Measurements from ENCODE around the gene TRMU.

The TRMU gene

DNA sequence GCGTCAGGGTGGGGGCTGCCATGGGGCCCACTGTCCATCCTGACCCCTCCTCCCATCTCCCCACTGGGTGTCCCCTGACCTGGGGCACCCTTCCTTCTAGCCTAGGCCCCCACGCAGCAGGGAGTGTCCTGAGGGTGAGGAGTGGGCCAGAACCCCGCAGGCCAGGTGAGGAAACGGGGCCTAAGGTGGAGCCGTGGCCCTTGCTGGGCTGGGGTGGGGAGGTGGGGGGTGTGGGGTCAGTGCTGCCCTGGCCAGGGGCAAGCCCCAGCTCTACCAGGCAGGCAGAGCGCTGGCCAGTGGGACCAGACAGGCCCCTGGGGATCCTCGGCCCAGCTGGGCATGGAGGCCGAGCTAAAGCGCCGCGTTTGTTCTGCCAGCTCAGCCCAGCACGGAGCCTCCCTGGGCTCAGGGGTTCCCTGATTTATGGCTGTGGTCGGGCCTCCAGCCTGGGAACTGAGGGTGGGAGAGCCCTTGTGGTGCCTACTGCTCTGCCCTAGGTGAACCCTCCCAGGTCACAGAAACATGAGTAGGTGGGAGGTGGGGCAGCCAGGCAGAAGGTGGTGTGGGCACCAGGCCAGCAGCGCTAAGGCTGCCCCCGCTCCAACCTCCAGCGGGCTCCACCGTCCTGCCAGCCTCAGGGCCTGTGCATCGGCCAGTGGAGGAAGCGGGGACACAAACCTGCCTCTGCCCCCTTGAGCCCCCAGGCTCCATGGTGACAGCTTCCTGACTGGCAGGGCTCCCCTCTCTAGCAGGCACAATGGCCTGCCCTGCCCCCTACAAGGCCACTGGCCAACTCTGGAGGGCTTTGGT is 22.4 kb downstream of the TRMU start:
- no peak for DNase-seq

DNA sequence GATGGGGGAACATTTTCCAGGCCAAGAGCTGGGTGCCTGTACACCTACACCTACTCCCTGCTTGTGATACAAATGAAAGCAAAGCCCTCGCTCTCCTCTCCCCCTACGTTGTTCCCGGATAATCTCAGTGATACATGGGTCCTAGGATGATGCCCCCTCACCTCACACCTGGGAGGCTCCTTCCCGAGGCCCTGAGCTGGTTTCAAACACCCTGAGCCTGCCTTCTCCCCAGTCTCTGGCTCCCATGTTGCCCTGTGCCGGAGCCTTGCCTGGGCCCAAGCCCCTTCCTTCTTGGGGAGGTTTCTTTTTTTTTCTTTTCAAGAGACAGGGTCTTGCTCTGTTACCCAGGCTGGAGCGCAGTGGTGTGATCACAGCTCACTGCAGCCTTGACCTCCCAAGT is 23.3 kb downstream of the TRMU start:
- DNase-seq: no peak

DNA sequence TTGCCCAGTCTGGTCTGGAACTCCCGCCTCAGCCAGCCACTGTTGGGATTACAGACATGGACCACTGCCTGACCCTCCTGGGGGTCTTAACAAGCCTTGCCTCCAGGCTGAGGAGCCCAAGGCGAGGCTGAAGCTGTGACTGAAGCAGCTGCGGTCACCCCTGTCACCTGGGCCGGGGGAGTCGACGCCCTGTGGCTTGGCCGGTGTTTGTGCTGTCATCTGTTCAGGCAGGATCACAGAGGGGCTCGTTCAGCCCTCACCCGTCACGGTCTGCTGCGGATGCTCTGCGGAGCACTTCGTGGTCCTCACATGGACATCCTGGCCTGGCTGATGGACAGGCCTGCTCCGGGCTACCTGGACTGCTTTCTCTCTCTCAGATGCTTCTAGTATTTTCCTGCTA is 23.8 kb downstream of the TRMU start:
- no peak for DNase-seq

DNA sequence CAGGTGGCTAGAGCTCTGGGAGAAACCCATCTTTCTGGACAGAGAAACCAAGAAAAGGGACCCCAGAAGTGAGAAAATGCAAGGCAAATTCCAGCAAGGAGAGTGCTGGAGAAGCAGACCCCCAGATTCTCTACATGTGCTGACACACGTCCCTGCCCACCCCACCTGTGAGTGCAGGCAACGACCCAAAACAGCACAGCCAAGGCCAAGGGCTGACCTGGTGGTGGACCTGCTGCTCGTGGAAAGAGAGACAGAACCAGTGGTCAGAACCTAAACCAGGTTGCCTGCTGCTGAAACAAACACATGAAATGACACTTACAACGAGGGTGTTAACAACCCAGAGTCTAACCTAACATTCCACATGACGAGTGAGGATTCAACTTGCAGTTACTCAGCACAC is 24.6 kb downstream of the TRMU start:
- DNase-seq: no peak

DNA sequence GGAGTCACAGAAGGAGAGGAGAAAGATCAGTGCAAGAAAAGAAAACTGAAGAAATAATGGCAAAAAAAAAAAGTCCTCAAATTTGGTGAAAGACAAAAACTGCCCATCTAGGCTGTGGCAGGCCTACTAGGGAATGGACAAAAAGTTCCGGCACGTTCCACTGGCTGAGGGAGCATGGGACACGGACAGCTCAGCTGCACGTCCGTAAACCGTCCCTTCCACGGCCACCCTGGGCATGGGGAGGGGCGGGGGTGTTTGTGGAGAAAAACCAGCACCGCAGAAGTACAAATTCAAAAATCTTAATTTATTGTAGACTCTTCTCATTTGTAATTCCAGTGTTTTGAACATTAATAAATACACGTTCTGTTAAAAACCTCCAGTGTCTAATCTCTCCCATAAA is 25.4 kb downstream of the TRMU start:
- no peak for DNase-seq

DNA sequence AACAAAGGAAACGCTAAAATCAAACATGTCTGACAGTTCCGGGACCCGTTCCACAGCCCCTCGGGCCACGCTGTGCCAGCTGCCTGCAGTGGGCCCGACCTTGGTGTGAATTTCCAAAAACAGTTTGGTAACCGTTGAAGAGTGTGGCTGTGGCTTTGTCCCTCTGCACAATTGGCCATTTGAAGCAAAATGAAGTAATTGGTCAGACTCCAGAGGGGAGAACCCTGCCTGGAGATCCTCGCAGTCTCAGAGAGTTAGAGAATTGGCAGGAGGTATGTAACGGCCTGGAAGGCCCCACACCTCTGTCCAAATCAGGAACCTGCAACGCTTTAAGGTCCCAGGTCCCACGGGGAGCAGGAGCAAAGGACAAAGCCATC is 26.3 kb downstream of the TRMU start:
- DNase-seq: no peak

DNA sequence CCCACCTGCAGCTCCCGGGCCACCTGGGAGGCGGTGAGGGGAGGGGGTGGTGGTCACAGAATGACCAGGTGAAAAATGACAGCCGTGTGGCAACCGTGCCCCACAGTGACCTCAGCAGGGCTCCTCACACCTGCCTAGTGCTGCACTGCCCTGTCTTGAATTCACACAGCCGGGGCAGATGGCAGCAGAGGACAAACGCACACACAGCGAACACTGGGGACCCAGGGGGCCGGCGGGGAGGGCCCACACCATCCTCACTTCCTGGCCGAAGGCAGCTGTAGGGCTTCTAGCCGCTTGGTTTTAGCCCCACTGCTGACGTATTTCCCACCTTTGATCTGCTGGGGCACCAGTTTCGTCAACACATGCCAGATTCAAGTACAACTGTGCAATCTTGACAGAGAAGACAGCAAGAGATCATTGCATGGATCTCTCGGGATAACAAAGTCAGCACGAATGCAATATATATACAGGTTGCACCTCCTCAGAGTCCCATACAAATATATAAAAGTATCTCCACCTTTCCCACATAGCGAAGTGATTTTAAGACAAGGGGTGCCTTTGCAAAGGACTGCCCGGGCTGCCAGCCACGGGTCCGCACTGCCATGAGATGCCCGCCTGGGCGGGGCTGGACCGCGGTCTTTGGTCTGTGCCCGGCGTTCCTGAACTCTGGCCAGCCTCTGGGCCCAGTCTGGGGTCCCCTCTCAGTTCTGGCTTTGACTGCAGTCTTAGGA is 26.9 kb downstream of the TRMU start:
- no peak for DNase-seq

DNA sequence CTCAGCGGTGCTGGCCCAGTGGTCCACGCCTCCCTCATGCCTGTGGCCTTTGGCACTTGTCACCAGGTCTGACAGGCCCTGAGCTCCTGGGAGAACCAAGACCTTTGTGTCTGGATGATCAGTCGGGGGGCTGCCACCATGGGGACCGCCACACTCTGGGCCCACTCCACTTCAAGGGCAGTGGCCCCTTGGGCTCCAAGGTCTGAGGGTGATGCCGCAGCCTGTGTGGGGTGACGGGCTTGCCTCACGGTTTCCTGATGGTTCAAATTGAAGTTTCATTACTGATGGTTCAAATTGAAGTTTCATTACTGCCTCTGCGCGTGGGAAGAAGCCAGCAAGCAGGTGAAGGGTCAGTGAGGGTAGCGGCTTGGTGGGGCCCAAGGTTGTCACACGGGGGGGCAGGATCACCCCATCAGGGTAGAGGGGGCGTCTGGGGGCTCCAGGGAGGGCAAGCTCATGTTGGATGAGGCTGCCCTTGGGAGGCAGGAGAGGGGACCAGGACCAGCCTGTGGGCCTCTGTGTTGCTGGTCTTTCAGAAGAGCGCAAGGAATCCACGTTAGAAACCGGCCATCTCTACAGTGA is 27.5 kb downstream of the TRMU start:
- DNase-seq: no peak

DNA sequence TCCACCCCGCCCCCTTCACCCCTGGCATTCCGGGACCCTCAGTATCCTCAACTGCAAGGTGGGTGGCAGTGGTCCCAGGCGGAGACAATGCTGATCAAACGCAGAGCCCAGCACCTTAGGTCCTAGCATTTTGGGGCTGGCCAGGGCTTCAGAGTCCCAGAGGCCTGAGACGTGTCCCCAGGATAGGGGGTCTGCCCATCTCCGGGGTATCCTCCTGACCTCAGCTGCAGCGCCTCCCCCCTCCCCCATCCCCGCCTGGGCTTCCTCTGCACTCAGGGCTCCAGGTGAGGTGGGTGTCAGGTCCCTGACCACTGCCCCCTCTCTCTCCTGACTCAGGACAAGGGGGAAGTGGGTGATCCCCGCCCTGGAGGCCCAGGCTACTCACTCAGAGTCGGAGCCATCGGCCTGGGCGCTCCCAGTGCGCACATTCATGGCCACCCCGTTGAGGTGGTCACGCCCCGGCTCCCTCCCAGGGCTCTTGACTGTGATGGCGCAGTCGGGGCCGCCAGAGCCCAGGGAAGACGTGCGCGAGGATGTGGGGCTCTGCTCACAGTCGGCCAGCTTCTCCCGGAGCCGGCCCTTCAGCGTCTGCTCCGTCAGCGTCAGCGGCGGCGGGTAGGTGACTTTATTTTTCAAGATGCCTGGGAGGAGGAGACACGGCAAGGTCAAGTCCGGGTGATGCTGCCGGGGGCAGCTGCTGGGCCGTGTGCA is 28.3 kb downstream of the TRMU start:
- DNase-seq: no peak

DNA sequence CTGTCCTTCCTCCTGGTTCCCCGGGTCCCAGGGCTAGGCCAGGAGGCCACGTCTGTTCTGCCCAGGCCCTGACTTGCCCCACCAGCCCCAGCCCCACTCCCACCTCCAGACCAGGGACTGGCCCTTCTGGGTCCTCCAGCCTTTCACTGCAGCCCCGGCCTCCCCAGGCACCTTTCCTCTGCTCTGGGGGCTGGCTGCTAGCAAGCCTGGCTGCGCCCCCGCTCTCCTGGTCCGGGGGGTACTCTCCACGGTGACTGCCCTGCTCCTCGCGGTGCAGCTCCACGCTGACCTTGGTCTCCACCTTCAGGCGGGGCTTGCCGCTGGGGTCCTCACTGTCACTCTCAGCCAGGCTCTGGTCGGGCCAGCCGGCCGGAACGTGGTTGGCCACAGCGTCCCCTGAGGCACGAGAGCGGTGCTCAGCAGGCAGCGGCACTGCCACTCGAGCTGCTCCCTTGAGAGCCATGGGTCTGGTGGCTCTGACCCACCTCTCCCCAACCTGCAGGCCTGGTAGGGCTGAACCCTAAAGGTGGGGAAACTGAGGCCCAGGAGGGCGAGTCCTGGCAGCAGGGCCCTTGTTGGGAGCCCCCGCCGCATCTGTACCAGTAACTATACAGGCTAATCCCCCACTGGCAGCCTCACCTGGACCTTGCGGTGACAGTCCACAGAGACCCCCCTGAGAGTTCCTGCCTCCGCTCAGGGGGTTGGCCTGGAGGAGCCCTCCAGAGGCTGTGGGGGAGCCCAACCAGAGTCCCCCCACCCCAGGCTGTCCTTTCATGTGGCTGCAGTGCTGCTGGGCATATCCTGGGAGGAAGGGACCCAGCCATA is 29.0 kb downstream of the TRMU start:
- DNase-seq: no peak

DNA sequence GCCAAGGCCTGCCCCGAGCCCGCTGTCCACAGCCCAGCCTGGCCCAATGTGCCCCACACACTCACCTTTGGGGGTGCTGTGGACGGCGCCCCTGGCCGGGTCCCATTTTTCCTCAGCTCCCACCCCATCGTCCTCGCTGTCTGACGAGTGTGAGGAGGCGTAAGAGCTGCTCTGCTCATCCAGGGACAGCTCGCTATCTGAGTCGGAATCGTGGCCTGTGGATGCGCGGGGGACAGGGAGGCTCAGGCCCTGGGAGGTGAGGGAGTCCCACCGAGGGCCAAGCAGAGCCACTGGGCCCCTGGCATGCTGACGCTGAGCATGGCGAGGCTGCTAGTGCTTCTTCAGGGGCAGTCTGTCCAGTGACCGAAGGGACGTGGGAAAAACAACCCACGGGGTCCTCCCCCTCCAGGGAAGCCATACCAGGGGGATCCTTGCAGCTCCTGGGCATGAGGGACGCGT is 29.7 kb downstream of the TRMU start:
- DNase-seq: no peak

DNA sequence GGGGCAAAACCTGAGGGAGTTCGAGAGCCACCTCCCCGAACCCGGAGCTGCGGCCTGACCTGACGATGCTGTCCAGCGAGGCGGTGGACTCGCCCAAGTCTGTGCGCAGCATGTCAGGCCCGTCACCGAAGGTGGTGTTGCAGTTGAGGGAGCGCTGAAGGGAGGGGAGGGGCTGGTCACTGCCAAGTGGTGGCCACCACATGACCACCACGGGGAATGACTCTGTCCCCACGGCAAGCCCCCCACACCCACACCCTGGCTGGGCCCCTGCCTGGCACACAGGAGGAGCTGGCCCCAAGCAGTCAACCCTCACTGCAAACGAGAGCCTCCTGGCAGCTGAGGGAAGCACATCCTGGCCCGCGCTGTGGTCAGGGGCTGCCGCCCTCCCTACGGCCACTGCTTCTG is 30.8 kb downstream of the TRMU start:
- DNase-seq: no peak

DNA sequence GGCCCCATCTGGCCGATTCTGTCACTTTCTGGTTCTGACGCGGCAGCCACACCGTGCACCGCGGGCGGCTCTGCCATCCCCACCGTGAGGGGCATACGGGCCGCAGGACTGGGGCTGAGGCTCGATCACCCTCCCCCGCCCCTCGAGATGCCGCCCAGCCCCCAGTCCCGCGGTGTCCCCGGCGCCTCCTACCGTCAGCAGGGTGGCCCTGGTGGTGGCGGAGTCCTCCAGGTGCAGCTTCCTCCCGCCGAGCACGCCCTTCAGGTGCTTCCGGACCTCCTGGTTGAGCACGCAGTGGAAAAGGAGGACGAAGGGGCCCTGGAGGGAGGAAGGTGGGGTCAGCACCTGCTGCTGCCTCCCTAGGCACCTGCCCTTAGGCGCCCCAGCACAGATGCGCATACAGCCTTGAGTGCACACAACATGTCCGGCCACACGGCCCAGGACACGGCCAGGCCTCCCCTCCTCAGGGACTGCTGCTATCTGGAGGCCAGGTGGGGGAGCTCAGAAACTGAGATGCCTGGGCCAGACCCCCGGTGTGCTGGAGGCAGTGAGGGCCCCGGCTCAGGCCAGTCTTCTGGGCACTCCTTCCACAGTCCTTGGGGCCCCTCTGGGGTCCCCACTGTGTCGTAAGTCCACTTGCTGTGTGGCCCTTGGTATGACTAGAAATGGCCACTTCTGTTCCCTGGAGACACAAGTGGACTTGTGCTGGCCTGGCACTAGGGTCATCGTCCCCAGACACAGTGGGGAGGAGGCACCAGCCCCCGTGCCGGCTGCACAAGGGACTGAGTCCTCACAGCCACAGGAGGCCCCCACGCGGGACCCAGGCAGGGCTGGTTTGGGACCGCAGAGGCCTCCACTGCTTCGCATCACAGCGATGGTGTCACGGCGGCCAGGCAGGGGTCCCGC is 31.5 kb downstream of the TRMU start:
- no peak for DNase-seq

DNA sequence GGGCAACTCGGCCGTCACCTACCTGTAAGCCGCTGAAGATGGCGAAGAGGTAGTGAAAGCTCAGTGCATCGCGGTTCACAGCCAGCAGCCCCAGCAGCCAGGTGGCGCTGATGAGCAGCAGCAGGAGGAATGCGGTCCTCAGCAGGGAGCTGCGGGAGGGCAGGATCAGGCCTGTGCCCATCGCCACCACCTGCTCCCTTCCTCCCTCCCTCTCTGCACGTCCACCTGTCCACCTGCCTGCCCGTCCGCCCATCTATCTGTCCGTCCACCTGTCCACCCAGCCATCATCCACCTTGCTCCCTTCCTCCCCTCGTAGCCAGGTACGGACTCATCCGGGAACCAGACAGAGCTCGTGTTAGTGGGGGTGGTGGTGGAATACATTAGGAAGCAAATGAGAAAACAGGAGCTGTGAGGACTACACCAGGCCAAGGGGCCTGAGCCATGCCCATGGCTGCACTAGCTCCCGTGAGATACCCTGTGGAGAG is 32.2 kb downstream of the TRMU start:
- no peak for DNase-seq

DNA sequence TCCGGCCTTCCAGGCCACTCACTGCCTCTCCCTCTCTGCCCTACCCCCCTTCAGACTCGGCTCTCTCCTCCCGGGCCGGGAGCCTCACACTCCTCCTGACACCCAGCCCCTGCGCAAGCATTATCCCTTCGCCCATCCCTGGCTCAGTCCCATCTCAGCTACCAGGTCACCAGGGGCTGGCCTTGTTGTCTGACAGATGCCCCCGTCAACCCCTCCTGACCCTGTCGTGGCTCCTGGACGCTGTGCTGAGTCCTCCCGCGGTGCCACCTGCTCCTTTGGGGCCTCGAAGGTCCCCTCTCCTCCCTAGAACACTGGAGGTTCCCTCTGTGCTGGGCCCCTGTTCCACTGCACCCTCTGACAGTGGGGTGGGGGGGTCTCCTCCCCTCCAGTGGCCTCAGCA is 32.9 kb downstream of the TRMU start:
- no peak for DNase-seq

DNA sequence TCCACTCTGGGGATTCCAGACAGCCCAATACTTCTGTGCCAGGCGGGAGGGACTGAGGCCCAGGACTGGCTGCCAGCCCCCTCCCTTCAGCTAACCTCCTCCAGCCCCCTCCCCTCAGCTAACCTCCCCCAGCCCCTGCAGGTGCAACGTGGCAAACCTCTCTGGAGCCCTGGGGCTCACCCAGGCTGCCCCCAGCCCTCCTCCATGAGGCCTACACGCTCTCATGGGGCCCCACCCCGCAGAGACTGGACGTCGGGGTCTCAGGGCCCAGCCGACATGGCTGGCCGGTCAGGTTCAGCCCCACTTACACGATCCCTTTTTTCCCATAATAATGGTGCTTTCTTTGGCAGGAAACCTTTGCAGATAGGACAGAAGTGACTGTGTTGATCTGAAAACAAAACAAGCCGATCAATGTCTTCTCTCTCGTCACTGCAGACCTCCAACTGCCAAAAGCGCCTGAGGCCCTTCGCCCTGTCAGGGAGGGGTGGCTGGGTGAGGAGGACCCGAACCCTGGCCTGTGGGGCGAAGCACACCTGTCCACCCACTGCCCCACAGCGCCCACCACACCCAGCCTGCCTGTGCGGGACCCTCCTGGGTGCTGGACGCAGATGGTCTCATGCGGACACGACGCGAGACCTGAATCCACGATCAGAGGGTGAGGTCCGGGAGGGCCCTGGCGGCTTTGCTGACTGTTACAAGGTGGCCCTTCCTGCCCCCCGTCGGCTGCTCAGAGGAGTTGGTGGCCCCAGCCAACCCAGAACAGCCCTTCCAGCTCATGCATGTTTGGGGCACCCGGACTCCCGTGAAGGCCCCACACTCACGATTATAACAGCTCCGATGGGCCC is 33.6 kb downstream of the TRMU start:
- no peak for DNase-seq

DNA sequence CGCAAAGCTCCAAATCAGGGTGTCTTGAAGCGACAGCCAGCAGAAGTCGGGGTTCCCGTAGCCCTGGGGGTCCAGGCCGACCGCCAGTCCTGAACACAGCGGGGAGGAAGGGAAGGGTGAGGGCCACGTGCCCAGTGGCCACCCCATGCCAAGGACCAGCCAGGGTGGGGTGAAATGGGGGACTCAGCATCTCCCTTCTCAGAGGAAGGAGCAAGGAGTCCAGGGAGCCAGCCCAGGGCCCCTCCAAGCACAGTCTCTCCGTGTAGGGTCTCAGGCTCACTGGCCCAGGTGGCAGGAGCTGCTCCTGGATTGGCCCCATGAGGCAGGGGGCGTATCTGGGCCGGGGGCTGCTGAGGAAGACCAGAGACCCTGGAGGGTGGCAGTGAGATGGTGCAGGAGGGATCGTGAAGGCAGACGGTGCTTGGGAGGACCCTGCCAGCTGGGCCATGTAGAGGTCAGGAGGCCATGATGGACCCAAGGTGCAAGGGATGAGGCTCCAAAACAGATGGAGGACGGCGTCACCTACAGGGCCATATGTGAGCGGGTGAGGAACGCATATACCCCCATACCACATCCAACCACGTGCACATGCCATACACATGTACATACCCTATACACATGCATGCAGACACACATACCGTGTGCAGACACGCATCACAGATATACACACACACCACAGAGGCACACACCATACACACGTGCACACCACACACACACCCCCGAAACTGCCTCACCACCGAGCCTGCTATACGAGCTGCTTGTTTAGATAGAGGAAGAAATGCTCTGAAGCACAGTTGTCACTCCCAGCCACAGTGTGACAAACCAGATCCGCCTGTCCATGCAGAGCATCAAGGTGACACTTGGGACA is 34.4 kb downstream of the TRMU start:
- no peak for DNase-seq

DNA sequence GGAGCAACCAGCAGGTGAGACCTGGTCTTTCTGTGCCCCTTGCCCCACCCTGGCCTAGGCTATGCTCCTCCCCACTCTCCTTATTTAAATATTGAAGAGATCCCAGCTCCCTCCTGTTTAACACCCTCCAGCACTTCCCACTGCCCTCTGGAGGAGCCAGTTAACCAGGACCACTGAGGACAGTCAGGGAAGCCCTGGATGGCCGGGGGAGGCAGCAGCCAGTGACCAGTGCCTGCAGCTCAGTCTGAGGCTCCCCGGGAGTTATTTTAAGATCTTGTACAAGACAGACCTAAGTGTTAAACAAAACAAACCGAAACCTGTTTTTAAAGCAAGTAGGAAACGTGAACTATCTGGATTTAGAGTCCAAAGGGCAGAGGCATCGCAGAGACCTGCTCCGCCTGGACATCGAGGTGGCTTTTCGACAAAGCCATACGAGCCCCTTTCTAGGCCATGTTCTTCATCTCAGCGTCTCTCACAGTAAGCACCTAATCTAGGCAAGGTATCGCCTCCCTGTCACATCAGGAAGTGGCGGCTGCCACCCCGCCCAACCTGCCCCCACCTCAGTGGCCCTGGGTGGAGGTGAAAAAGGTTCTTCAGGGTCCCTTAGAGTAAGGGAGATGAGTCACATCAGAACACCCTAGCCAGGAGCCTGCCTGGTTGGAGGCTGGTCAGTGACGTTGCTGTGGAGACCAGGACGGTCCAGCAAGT is 35.2 kb downstream of the TRMU start:
- no peak for DNase-seq

Measured in DMS 273 treated with DMSO at 0.1 percent for 48 hours (cell line).